NCI-H345 treated with DMSO at 0.1 percent for 48 hours (cell line): ENCODE results near the gene SH3TC2.

Experiments
- DNase-seq: peaks from one replicate; lab custom pipeline; 2025; ENCODE audit not compliant: unreplicated experiment; lab: John Stamatoyannopoulos, UW

The SH3TC2 gene

GRCh38 chr5:149002053-149002452 is 60.8 kb downstream of the SH3TC2 start:
- DNase-seq: no peak

- DNase-seq: no peak
Observed at GRCh38 chr5:149001162-149001561, 61.7 kb downstream of the SH3TC2 start.

- DNase-seq: no peak
Observed at GRCh38 chr5:148999741-149000140, 63.1 kb downstream of the SH3TC2 start.

- DNase-seq: no peak
Observed at GRCh38 chr5:148998174-148998797, 64.6 kb downstream of the SH3TC2 start.

GRCh38 chr5:148996270-148996669 is 66.6 kb downstream of the SH3TC2 start:
- DNase-seq: no peak

GRCh38 chr5:148995791-148996190 is 67.1 kb downstream of the SH3TC2 start:
- no peak for DNase-seq

- no peak for DNase-seq
Observed at GRCh38 chr5:148993283-148993936, 69.5 kb downstream of the SH3TC2 start.

- no peak for DNase-seq
Observed at GRCh38 chr5:148992265-148992664, 70.6 kb downstream of the SH3TC2 start.

GRCh38 chr5:148991566-148991965 is 71.3 kb downstream of the SH3TC2 start:
- no peak for DNase-seq

- no peak for DNase-seq
Observed at GRCh38 chr5:148990817-148991216, 72.0 kb downstream of the SH3TC2 start.

GRCh38 chr5:148989567-148989966 is 73.3 kb downstream of the SH3TC2 start:
- DNase-seq: no peak

- no peak for DNase-seq
Observed at GRCh38 chr5:148988328-148988727, 74.5 kb downstream of the SH3TC2 start.

- DNase-seq: no peak
Observed at GRCh38 chr5:148986636-148987035, 76.2 kb downstream of the SH3TC2 start.

- DNase-seq: no peak
Observed at GRCh38 chr5:148984345-148984744, 78.5 kb downstream of the SH3TC2 start.

GRCh38 chr5:148981353-148981752 is 81.5 kb downstream of the SH3TC2 start:
- no peak for DNase-seq

- no peak for DNase-seq
Observed at GRCh38 chr5:148980731-148981130, 82.1 kb downstream of the SH3TC2 start.

GRCh38 chr5:148979083-148979723 is 83.7 kb downstream of the SH3TC2 start:
- no peak for DNase-seq

GRCh38 chr5:148978370-148979082 is 84.3 kb downstream of the SH3TC2 start:
- no peak for DNase-seq

- DNase-seq: no peak
Observed at GRCh38 chr5:148976569-148977381, 86.1 kb downstream of the SH3TC2 start.

- no peak for DNase-seq
Observed at GRCh38 chr5:148974642-148975327, 88.1 kb downstream of the SH3TC2 start.
